Activated CD8-positive, alpha-beta memory T cell treated with anti-CD3 and anti-CD28 coated beads for 36 hours (primary cell): ENCODE results near the gene BRWD1. TPM values are rescaled to one million over a fixed set of nuclear protein-coding genes. Genes with fewer than 3 reads are reported as not detected.
"Not testable (repeated sequence)": the region's sequence is repeated elsewhere in the genome, so short reads cannot be mapped to it uniquely, and the experiment has no call there.

Experiments
- CTCF ChIA-PET: fragments of 350-600 bp; sonication (Branson Sonifier 250); formaldehyde crosslinking; loops from one replicate; lab custom pipeline; 2021; ENCODE audit warnings: antibody characterized with exemption; lab: Charles Lee
- POLR2A ChIA-PET: fragments of 350-600 bp; sonication (Branson Sonifier 250); formaldehyde crosslinking; loops from one replicate; lab custom pipeline; 2021; ENCODE audit warnings: antibody characterized with exemption; lab: Charles Lee
- total RNA-seq, 2 experiments: library from RNA; stranded (reverse); gene quantifications; one replicate each; pipeline ENCODE4 v1.2.3, GENCODE V29; 2021

The BRWD1 gene
- total RNA-seq, 2 experiments from 2014 or later, result 19.7 to 21.2 TPM

GRCh38 chr21:39159342-39160063, 153.9 kb downstream of the BRWD1 start:
- ChIA-PET CTCF (no interaction called here), POLR2A (no interaction called here)

GRCh38 chr21:39157241-39157640, 156.2 kb downstream of the BRWD1 start:
- POLR2A ChIA-PET, CTCF ChIA-PET: not testable (repeated sequence)

DNA sequence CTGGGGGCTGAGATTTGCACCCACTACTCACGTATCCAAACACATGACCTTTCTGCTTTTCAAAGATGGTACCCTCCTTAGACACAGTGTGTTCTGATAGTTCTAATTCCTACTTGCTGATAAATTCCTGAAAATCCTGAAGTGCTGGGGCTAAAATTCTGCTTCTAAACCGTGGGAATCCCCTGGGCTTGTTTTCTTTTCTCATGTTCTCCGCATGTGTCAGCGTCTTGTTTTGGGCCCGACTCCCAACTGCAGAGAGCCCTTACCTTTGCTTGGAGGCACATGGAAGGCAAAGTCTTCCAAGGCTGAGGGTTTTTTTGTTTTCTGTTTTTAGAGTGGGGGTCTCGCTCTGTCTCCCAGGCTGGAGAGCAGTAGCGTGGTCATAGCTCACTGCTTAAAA, 157.4 kb downstream of the BRWD1 start:
- CTCF ChIA-PET, result no interaction called here

GRCh38 chr21:39155578-39155977, 157.9 kb downstream of the BRWD1 start:
- ChIA-PET CTCF (no interaction called here), POLR2A (no interaction called here)

More for the DNA sequence above, 157.4 kb downstream of the BRWD1 start:
- POLR2A ChIA-PET, result no interaction called here

DNA sequence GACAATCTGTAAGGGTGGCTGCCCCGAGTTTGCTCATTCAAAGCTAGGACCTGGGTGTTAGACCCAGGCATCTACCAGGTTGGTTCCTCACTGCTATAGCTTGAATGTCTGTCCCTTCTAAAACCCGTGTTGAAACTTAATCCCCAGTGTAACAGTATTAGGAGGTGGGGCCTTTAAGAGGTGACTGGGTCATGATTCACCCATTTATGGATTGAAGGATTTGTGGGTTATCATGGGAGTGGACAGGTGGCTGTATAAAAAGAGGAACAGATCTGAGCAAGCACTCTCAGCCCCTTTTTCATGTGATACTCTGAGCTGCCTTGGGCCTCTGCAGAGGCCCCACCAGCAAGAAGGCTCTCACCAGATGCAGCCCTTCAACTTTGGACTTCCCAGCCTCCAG, 159.6 kb downstream of the BRWD1 start:
- CTCF ChIA-PET, result interaction anchor here (0.5 kb wide), 1 partner anchor 422 kb away, joined by 3 read pairs; no protein-coding TSS in a partner anchor
- POLR2A ChIA-PET, result no interaction called here

DNA sequence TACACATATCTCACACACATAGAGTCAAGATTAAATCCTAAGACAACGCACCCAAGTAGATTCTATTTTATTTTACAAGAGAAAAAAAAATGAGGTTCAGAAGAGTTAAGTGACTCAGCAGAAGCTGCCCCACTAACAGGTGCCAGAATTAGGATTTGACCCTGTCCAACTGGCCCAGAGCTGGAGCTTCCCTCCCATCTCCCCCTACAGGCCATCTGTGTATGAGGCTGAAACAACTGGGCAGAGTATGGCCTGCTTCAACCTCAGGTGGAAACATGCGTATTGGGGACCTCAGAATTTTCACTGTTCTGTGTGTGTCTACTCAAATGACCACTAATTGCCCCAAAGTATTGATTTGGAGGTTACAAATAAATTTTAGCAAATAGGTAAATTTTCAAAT, 160.1 kb downstream of the BRWD1 start:
- CTCF ChIA-PET, result interaction anchor here (0.5 kb wide), 1 partner anchor 422 kb away, joined by 3 read pairs; no protein-coding TSS in a partner anchor
- POLR2A ChIA-PET, result no interaction called here

GRCh38 chr21:39152271-39152670, 161.2 kb downstream of the BRWD1 start:
- POLR2A ChIA-PET, result no interaction called here
- CTCF ChIA-PET, result interaction anchor here (0.6 to 1.0 kb wide), 2 partner anchors 20 to 345 kb away, joined by 3 read pairs; no protein-coding TSS in a partner anchor

GRCh38 chr21:39150877-39151276, 162.6 kb downstream of the BRWD1 start:
- ChIA-PET CTCF (interaction anchor here (0.6 kb wide), 1 partner anchor 13 kb away, joined by 3 read pairs; no protein-coding TSS in a partner anchor), POLR2A (no interaction called here)

DNA sequence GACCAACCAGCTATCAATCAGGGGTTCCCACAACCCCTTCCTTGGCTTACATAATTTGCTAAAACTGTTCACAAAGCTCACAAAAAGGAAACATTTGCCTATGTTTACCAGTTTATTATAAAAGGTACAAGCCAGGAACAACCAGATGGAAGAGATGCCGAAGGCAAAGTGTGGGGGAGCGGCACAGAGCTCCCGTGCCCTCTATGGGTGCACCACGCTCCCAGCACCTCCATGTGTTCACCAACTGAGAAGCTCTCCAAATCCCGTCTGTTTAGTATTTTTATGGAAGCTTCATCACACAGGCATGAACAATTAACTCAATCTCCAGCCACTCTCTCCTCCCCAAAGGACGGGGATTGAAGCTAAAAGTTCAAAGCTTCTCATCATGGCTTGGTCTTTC, 163.1 kb downstream of the BRWD1 start:
- ChIA-PET POLR2A (no interaction called here), CTCF (no interaction called here)

DNA sequence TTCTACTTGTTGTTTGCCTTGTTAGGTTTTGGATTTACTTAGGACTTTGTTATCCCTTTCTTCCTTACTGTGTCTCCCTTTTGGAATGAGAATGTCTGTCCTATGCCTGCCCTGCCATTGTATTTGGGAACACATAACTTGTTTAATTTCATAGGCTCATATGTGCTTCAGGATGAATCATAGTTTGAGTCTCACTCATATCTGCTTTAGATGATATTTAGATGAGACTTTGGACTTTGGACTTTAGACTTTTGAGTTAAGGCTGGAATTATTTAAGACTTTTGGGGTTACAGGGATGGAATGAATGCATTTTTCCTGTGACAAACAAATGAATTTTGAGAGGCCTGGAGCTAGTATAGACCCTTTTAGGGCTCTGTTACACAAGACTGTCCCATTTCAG, 163.6 kb downstream of the BRWD1 start:
- CTCF ChIA-PET, result no interaction called here
- POLR2A ChIA-PET, result no interaction called here

DNA sequence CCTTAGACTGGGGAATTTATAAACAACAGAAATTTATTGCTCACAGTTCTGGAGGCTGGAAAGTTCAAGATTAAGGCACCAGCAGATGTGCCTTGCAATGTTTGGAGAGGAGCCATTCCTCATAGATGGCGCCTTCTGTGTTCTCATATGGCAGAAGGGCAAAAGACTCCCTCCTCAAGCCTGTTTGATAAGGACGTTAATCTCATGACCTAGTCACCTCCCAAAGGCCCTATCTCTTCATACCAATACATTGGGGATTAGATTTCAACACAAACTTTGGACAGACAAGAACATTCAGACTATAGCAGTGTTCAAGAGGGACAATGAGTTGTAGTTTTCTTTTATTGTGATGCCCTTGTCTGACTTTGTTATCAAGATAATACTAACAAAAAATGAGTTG, 164.5 kb downstream of the BRWD1 start:
- ChIA-PET POLR2A (no interaction called here), CTCF (no interaction called here)

GRCh38 chr21:39144191-39144590, 169.2 kb downstream of the BRWD1 start:
- POLR2A ChIA-PET, result no interaction called here
- CTCF ChIA-PET, result no interaction called here

DNA sequence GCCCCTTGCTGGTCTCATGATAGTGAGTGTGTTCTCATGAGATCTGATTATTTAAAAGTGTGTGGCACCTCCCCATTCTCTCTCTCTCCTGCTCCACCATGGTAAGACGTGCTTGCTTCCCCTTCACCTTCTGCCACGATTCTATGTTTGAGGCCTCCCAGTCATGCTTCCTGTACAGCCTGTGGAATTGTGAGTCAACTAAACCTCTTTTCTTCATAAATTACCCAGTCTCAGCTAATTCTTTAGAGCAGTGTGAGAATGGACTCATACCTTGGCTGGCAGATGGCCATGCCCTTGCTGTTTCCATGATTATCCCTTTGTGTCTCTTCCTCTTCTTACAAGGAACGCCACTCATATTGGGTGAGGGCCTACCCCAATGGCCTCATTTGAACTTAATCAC, 170.5 kb downstream of the BRWD1 start:
- CTCF ChIA-PET, result no interaction called here

DNA sequence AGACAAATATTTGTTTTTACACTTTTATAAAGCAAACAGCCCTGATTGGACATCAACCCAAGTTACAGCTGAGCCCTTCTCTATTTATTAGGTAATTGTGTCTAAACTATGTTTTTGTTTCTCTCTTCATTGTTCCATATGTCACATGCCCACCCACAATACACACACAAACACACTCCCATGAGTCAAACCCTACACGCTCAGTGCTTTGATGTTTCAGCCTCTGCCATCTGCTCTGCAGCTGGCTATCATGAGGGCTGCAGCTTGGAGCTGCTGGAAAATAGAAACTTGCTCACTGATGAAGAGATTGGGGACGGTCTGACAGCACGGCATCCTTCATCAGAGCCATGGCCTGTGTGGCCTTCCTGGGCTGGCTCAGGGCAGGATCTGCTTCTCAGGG, 171.9 kb downstream of the BRWD1 start:
- POLR2A ChIA-PET, result no interaction called here
- CTCF ChIA-PET, result no interaction called here

More for the DNA sequence above, 170.5 kb downstream of the BRWD1 start:
- POLR2A ChIA-PET, result no interaction called here

- CTCF ChIA-PET, result interaction anchor here (1.2 kb wide), 2 partner anchors 13 to 402 kb away, joined by 3 read pairs; no protein-coding TSS in a partner anchor
- POLR2A ChIA-PET, result no interaction called here
Measured at GRCh38 chr21:39137248-39138178, 175.9 kb downstream of the BRWD1 start.

DNA sequence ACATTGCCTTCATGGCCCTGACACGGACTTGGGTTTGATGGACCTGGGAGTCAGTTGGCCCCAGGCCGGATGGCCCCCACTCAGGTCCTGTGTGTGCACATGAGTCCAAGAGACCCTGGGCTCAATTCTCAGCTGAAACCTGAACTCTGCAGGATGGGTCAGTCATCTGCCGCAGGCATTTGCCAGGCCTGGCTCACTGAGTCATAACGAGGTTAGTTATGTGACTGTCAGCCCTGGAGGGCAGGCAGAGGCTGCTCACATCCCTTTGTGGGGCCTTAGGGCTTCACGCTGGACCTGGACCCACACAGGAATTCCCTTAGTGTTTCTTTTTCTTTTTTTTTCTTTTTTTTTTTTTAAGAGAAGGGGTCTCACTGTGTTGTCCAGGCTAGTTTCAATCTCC, 176.7 kb downstream of the BRWD1 start:
- POLR2A ChIA-PET, result no interaction called here
- CTCF ChIA-PET, result no interaction called here

GRCh38 chr21:39136138-39136537, 177.3 kb downstream of the BRWD1 start:
- POLR2A ChIA-PET, CTCF ChIA-PET: not testable (repeated sequence)

DNA sequence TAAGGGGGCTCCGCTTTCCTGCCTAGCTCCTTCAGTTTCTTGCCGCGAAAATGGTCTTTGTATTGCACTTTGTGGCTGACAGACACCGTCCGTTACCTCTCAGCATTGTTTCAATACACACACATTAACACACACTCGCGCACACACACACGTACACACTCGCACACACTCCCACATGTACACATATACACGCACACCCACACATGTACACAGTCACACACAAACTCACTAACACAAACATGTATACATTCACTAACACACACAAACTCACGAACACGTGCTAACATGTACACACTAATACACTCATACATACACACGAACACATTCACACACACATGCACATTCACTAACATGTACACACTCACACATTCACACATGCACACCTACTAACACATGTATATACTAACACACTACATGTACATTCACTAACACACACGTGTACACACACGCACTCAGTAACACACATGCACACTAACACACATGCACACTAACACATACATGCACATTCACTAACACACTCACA, 179.1 kb downstream of the BRWD1 start:
- ChIA-PET CTCF (no interaction called here), POLR2A (no interaction called here)
